Coronary artery (tissue), 2 donors: ENCODE measurements around the gene SAXO1.
"Not testable (repeated sequence)": the region's sequence is repeated elsewhere in the genome, so short reads cannot be mapped to it uniquely, and the experiment has no call there.

Experiments
- DNase-seq: peaks from one replicate; pipeline ENCODE4 v3.0.0-alpha.2; 2017; ENCODE audit warnings: low spot score
- H3K27ac ChIP-seq, 2 donors: fragments of 200-600 bp; sonication (generic); one replicate each; pipeline ENCODE4 v1.5.1; 2016 to 2019
- H3K4me3 ChIP-seq: fragments of 200-600 bp; sonication (generic); 2 replicates; pipeline ENCODE4 v1.5.1; 2016; ENCODE audit warnings: mild to moderate bottlenecking, moderate library complexity
- CTCF ChIP-seq: fragments of 200-600 bp; sonication (generic); IDR thresholded peaks from one replicate; pipeline ENCODE4 v1.5.1; 2019; ENCODE audit warnings: antibody characterized with exemption

SAXO1 gene

GRCh38 chr9:19026375-19026774 is 6.6 kb downstream of the SAXO1 start:
- H3K4me3 ChIP-seq = no peak overlapping the region
- H3K27ac ChIP-seq = no peak overlapping the region
- no peak for TF ChIP-seq CTCF
- no peak for DNase-seq

GRCh38 chr9:19023078-19023477 is 9.9 kb downstream of the SAXO1 start:
- Histone ChIP-seq H3K4me3 (no peak overlapping the region), H3K27ac (no peak overlapping the region)
- TF ChIP-seq CTCF = no peak
- no peak for DNase-seq

GRCh38 chr9:19022206-19022605 is 10.8 kb downstream of the SAXO1 start:
- no peak overlapping the region for H3K27ac ChIP-seq

GRCh38 chr9:19021649-19022048 is 11.4 kb downstream of the SAXO1 start:
- not testable (repeated sequence) for DNase-seq, H3K4me3 ChIP-seq, H3K27ac ChIP-seq

More at GRCh38 chr9:19022206-19022605, 10.8 kb downstream of the SAXO1 start:
- no peak for TF ChIP-seq CTCF
- DNase-seq = no peak
- no peak overlapping the region for H3K4me3 ChIP-seq

- no peak for DNase-seq
- Histone ChIP-seq H3K27ac (no peak overlapping the region), H3K4me3 (no peak overlapping the region)
- TF ChIP-seq CTCF = no peak
These were observed 12.0 kb downstream of the SAXO1 start for GRCh38 chr9:19020886-19021455.

- no peak overlapping the region for H3K27ac ChIP-seq
- no peak for TF ChIP-seq CTCF
- no peak for DNase-seq
These were observed 14.8 kb downstream of the SAXO1 start for GRCh38 chr9:19018201-19018600.

GRCh38 chr9:19009391-19009965 is 23.5 kb downstream of the SAXO1 start:
- no peak for DNase-seq
- no peak overlapping the region for H3K4me3 ChIP-seq
- TF ChIP-seq CTCF = no peak
- H3K27ac ChIP-seq = no peak overlapping the region

More at GRCh38 chr9:19018201-19018600, 14.8 kb downstream of the SAXO1 start:
- H3K4me3 ChIP-seq = no peak overlapping the region
